ENCODE results near the gene GSTO1. TPM values are rescaled to one million over a fixed set of nuclear protein-coding genes. Genes with fewer than 3 reads are reported as not detected.

GSTO1 gene
- total and polyA plus RNA-seq, 2 experiments from 2014 or later: 52.5 to 182 TPM

- Histone ChIP-seq H3K79me2 (replicated peaks; ENCODE audit: insufficient read depth) (no peaks in the 10 kb centered on the region), H3K36me3 (ENCODE audit: insufficient read depth) (no peaks in the 10 kb centered on the region), H3K27me3 (ENCODE audit: insufficient read depth) (no peaks in the 10 kb centered on the region), H4K20me1 (replicated peaks; ENCODE audit: insufficient read depth) (peaks cover 7% of the 10 kb centered on the region), H3K4me2 (no peak overlapping the region), H3F3A (replicated peaks; ENCODE audit: low read depth) (no peaks in the 10 kb centered on the region), H3K4me3 (no peak overlapping the region), H3K4me1 (ENCODE audit: insufficient read depth) (no peaks in the 10 kb centered on the region), H3K9me2 (ENCODE audit: insufficient read depth) (no peaks in the 10 kb centered on the region), H2AFZ (no peak overlapping the region), H3K27ac (ENCODE audit: low read depth) (no peak overlapping the region)
- H3K4me1 Mint-ChIP-seq: peaks cover 12% of the 10 kb centered on the region
- H3K4me3 Mint-ChIP-seq: no peak overlapping the region
- H3K36me3 Mint-ChIP-seq (ENCODE audit: low read depth): peaks cover 30% of the 10 kb centered on the region
- no peak overlapping the region for H3K27ac Mint-ChIP-seq
- DNase-seq (ENCODE audit: low spot score) (no peak), ATAC-seq (no peak)
- TF ChIP-seq CREB1 (CRISPR knock-in tag; IDR thresholded peaks at IDR 0.05; ENCODE audit: low read depth): no peak
- TF ChIP-seq CTCF (conservative IDR thresholded peaks at IDR 0.05; ENCODE audit: low read depth in 2 of 2): no peak
- TF ChIP-seq JUNB (IDR thresholded peaks at IDR 0.05; ENCODE audit: unreplicated experiment): no peak
- TF ChIP-seq ETS1 (IDR thresholded peaks at IDR 0.05): no peak
- TF ChIP-seq STAT1 (IDR thresholded peaks at IDR 0.05; ENCODE audit: unreplicated experiment): no peak
- no peak for TF ChIP-seq REST (IDR thresholded peaks at IDR 0.05; ENCODE audit: unreplicated experiment)
- TF ChIP-seq EZH2phosphoT487 (IDR thresholded peaks at IDR 0.05; ENCODE audit: unreplicated experiment): no peak
- TF ChIP-seq ZNF114 (CRISPR knock-in tag; IDR thresholded peaks at IDR 0.05): no peak
- no peak for TF ChIP-seq ZNF462 (CRISPR knock-in tag; IDR thresholded peaks at IDR 0.05)
- TF ChIP-seq NANOG (IDR thresholded peaks at IDR 0.05; ENCODE audit: borderline replicate concordance): no peak
- TF ChIP-seq ZNF331 (CRISPR knock-in tag; IDR thresholded peaks at IDR 0.05; ENCODE audit: low read depth): no peak
- TF ChIP-seq POLR2AphosphoS5 (IDR thresholded peaks at IDR 0.05; ENCODE audit: low read depth): no peak
- no peak for TF ChIP-seq EZH2 (IDR thresholded peaks at IDR 0.05; ENCODE audit: low read depth, unreplicated experiment)
- no peaks in the 10 kb centered on the region for H3K9me3 Mint-ChIP-seq
- peaks cover 9% of the 10 kb centered on the region for H3K27me3 Mint-ChIP-seq (ENCODE audit: insufficient read depth, low read depth, poor library complexity)
Observed at GRCh38 chr10:104309980-104310978, 55.6 kb downstream of the GSTO1 start.

Measured in GM23338 (cell line).